GM12801 (cell line): Measurements from ENCODE around the gene TOMM34.

Experiments
- CTCF ChIP-seq: IDR thresholded peaks from one replicate; pipeline ENCODE4 v1.5.1; 2011; ENCODE audit warnings: control low read depth; ENCODE audit not compliant: insufficient read length; ENCODE audit errors: extremely low read depth

The TOMM34 gene

GRCh38 chr20:44988631-44989171 is 28.5 kb upstream of the TOMM34 start:
- no peak for TF ChIP-seq CTCF

- no peak for TF ChIP-seq CTCF
These were observed 23.0 kb upstream of the TOMM34 start for GRCh38 chr20:44983093-44983674.

- TF ChIP-seq CTCF = no peak
These were observed 21.7 kb upstream of the TOMM34 start for GRCh38 chr20:44981736-44982406.

- TF ChIP-seq CTCF = no peak
These were observed 19.0 kb upstream of the TOMM34 start for GRCh38 chr20:44979090-44979621.

GRCh38 chr20:44976698-44977097 is 16.5 kb upstream of the TOMM34 start:
- TF ChIP-seq CTCF = no peak

- TF ChIP-seq CTCF = no peak
These were observed 12.9 kb upstream of the TOMM34 start for GRCh38 chr20:44973053-44973452.

- no peak for TF ChIP-seq CTCF
These were observed 10.1 kb upstream of the TOMM34 start for GRCh38 chr20:44970243-44970757.
